ENCODE measurements around the gene ARSA.

The ARSA gene

GRCh38 chr22:50576806-50577696 is 50.9 kb downstream of the ARSA start:
- DNase-seq = no peak

DNA sequence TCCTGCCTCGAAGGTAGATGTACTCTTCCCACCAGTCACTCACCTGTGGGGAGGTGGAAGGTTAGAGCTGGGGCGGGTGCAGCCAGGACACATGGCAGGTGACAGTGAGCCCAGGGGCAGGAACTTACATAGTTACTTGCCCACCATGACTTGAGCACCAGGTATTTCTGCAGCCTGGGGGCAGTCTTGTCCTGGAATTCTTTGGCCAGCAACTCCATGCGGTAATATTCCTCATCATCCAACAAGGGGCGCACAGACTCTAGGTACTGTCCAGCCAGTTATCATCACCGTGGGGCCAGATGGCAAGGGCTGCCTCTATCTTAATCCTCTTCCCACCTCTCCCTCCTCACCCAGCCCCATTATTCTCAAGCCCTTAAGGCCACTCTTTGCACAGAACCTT is 51.9 kb downstream of the ARSA start:
- DNase-seq = no peak

GRCh38 chr22:50575426-50575941 is 52.5 kb downstream of the ARSA start:
- DNase-seq = no peak
